SU-DHL-6 (cell line): ENCODE data around the gene SIRPD.

Experiments used
- H2AFZ ChIP-seq: fragments of 200-600 bp; sonication (generic); 2 replicates; pipeline ENCODE4 v1.6.1; 2014; ENCODE audit warnings: low read depth, mild to moderate bottlenecking, moderate library complexity, mixed read lengths, antibody characterized with exemption, low read length; ENCODE audit not compliant: severe bottlenecking
- H3F3A ChIP-seq: fragments of 200-600 bp; shearing (Covaris generic); 2 replicates; pipeline ENCODE4 v1.6.0; 2016; ENCODE audit warnings: antibody characterized with exemption, mild to moderate bottlenecking; ENCODE audit not compliant: insufficient read depth
- H3K27ac ChIP-seq: fragments of 200-600 bp; sonication (generic); 2 replicates; pipeline ENCODE4 v1.5.1; 2016; ENCODE audit warnings: low read depth, mild to moderate bottlenecking, low read length, moderate library complexity, mixed read lengths
- H3K27me3 ChIP-seq: fragments of 200-600 bp; sonication (generic), shearing (Covaris generic); 2 replicates; pipeline ENCODE4 v1.6.0; 2014; ENCODE audit warnings: mild to moderate bottlenecking, low read length
- H3K36me3 ChIP-seq: fragments of 200-600 bp; sonication (generic); 2 replicates; pipeline ENCODE4 v1.6.1; 2014; ENCODE audit warnings: mild to moderate bottlenecking, low read length, mixed read lengths
- H3K4me2 ChIP-seq: fragments of 300-600, 200-600 bp; shearing (Covaris generic), sonication (generic); 2 replicates; pipeline ENCODE4 v1.6.0; 2014; ENCODE audit warnings: low read length, low read depth, mild to moderate bottlenecking; ENCODE audit not compliant: poor library complexity, severe bottlenecking
- H3K4me3 ChIP-seq: fragments of 200-600 bp; sonication (generic); 2 replicates; pipeline ENCODE4 v1.5.1; 2014; ENCODE audit warnings: antibody characterized with exemption, low read length, mild to moderate bottlenecking, mixed read lengths; ENCODE audit not compliant: insufficient read depth, poor library complexity, severe bottlenecking
- H3K79me2 ChIP-seq: fragments of 200-600 bp; sonication (generic); 2 replicates; pipeline ENCODE4 v1.6.1; 2014; ENCODE audit warnings: mild to moderate bottlenecking, low read length, moderate library complexity; ENCODE audit not compliant: insufficient read depth
- H3K9ac ChIP-seq: fragments of 200-600 bp; sonication (generic); 2 replicates; pipeline ENCODE4 v1.7.0; 2014; ENCODE audit warnings: mild to moderate bottlenecking, low read length
- H3K9me2 ChIP-seq: fragments of 200-600 bp; sonication (generic); replicated peaks from 2 replicates; pipeline ENCODE4 v1.6.1; 2014; ENCODE audit warnings: low read length; ENCODE audit not compliant: insufficient read depth
- H3K9me3 ChIP-seq: fragments of 200-600 bp; sonication (generic); 2 replicates; pipeline ENCODE4 v1.6.1; 2014; ENCODE audit warnings: low read length, mixed read lengths; ENCODE audit not compliant: insufficient read depth
- H4K20me1 ChIP-seq: fragments of 200-600 bp; sonication (generic); 2 replicates; pipeline ENCODE4 v1.6.1; 2014; ENCODE audit warnings: low read depth, mild to moderate bottlenecking, antibody characterized with exemption, low read length, moderate library complexity, mixed read lengths
- CTCF ChIP-seq: fragments of 200-600 bp; sonication (generic); IDR thresholded peaks from one replicate; pipeline ENCODE4 v1.5.1; 2017; ENCODE audit warnings: antibody characterized with exemption, mild to moderate bottlenecking, low read length, moderate library complexity; ENCODE audit not compliant: insufficient read depth, poor library complexity, severe bottlenecking
- EZH2phosphoT487 ChIP-seq: fragments of 200-600 bp; sonication (generic), shearing (Covaris generic); conservative IDR thresholded peaks from 2 replicates; pipeline ENCODE4 v1.6.1; 2018; ENCODE audit warnings: mild to moderate bottlenecking, antibody characterized with exemption, low read length, moderate library complexity, mixed read lengths

SIRPD gene

GRCh38 chr20:1528811-1529210, 28.7 kb downstream of the SIRPD start:
- Histone ChIP-seq H3K4me3 (no peak overlapping the region), H4K20me1 (no peaks in the 10 kb centered on the region), H3K36me3 (no peaks in the 10 kb centered on the region), H3K79me2 (no peaks in the 10 kb centered on the region), H2AFZ (no peak overlapping the region), H3F3A (no peaks in the 10 kb centered on the region), H3K9me3 (no peaks in the 10 kb centered on the region), H3K9ac (no peak overlapping the region), H3K4me2 (no peak overlapping the region), H3K9me2 (no peaks in the 10 kb centered on the region), H3K27ac (no peak overlapping the region), H3K27me3 (no peaks in the 10 kb centered on the region)
- TF ChIP-seq CTCF (no peak), EZH2phosphoT487 (no peak)

GRCh38 chr20:1527923-1528322, 29.6 kb downstream of the SIRPD start:
- no peak overlapping the region for H3K4me3 ChIP-seq
- no peak for TF ChIP-seq EZH2phosphoT487
- TF ChIP-seq CTCF: no peak
- H3K4me2 ChIP-seq: no peak overlapping the region
- H2AFZ ChIP-seq: no peak overlapping the region
- H3K9ac ChIP-seq: no peak overlapping the region
- H3K9me2 ChIP-seq: no peaks in the 10 kb centered on the region
- no peaks in the 10 kb centered on the region for H3K36me3 ChIP-seq
- no peaks in the 10 kb centered on the region for H3K79me2 ChIP-seq
- H3K27ac ChIP-seq: no peak overlapping the region
- no peaks in the 10 kb centered on the region for H3F3A ChIP-seq
- no peaks in the 10 kb centered on the region for H3K27me3 ChIP-seq
- H4K20me1 ChIP-seq: no peaks in the 10 kb centered on the region
- no peaks in the 10 kb centered on the region for H3K9me3 ChIP-seq

- Histone ChIP-seq H3K4me3 (no peak overlapping the region), H3K27me3 (no peaks in the 10 kb centered on the region)
- TF ChIP-seq EZH2phosphoT487 (no peak), CTCF (no peak)
Measured at GRCh38 chr20:1526896-1527295, 30.6 kb downstream of the SIRPD start.

GRCh38 chr20:1526310-1526709, 31.2 kb downstream of the SIRPD start:
- Histone ChIP-seq H3K9me2 (no peaks in the 10 kb centered on the region), H3K4me3 (no peak overlapping the region), H3K79me2 (no peaks in the 10 kb centered on the region), H3K36me3 (no peaks in the 10 kb centered on the region), H3K27ac (no peak overlapping the region), H3K9me3 (no peaks in the 10 kb centered on the region), H4K20me1 (no peaks in the 10 kb centered on the region), H2AFZ (no peak overlapping the region), H3F3A (no peaks in the 10 kb centered on the region), H3K27me3 (no peaks in the 10 kb centered on the region), H3K4me2 (no peak overlapping the region), H3K9ac (no peak overlapping the region)
- TF ChIP-seq CTCF: no peak
- TF ChIP-seq EZH2phosphoT487: no peak

More at GRCh38 chr20:1526896-1527295, 30.6 kb downstream of the SIRPD start:
- no peaks in the 10 kb centered on the region for H3K9me3 ChIP-seq
- no peaks in the 10 kb centered on the region for H3F3A ChIP-seq
- H4K20me1 ChIP-seq: no peaks in the 10 kb centered on the region
- H3K79me2 ChIP-seq: no peaks in the 10 kb centered on the region
- no peak overlapping the region for H3K4me2 ChIP-seq
- no peaks in the 10 kb centered on the region for H3K36me3 ChIP-seq
- H3K27ac ChIP-seq: no peak overlapping the region
- H3K9me2 ChIP-seq: no peaks in the 10 kb centered on the region
- H3K9ac ChIP-seq: no peak overlapping the region
- H2AFZ ChIP-seq: no peak overlapping the region
